Spinal cord (tissue), 10 donors: ENCODE results near the gene PTRH1. TPM values are rescaled to one million over a fixed set of nuclear protein-coding genes. Genes with fewer than 3 reads are reported as not detected.

Source experiments
- DNase-seq, 6 donors: peaks; one replicate each; pipeline versions ENCODE4 v3.0.0 to v3.0.0-alpha.2; 2013 to 2015; ENCODE audit warnings: low spot score in 6 of 6, low read depth in 4 of 6
- H3K27ac ChIP-seq: one replicate; pipeline ENCODE4 v1.5.1; 2013; ENCODE audit warnings: low read depth, low read length, control low read depth
- H3K27me3 ChIP-seq: one replicate; pipeline ENCODE4 v1.6.1; 2013; ENCODE audit warnings: low read length; ENCODE audit not compliant: control insufficient read depth, insufficient read depth
- H3K36me3 ChIP-seq: one replicate; pipeline ENCODE4 v1.6.1; 2013; ENCODE audit warnings: low read length; ENCODE audit not compliant: control insufficient read depth, insufficient read depth
- H3K4me1 ChIP-seq: one replicate; pipeline ENCODE4 v1.6.1; 2013; ENCODE audit warnings: low read length; ENCODE audit not compliant: control insufficient read depth, insufficient read depth
- H3K4me3 ChIP-seq: one replicate; pipeline ENCODE4 v1.5.1; 2013; ENCODE audit warnings: low read depth, low read length, control low read depth
- H3K9me3 ChIP-seq: one replicate; pipeline ENCODE4 v1.6.1; 2013; ENCODE audit warnings: low read length; ENCODE audit not compliant: control insufficient read depth, insufficient read depth
- WGBS: methylation state at CpG from one replicate; pipeline ENCODE4 v1.1.5; 2013; ENCODE audit warnings: missing lambda C conversion rate; ENCODE audit not compliant: insufficient coverage; 5-methylcytosine and 5-hydroxymethylcytosine counted together
- polyA plus RNA-seq, 2 donors: library from polyadenylated mRNA; unstranded; fragments of 120-200 nt; gene quantifications; one replicate each; pipeline ENCODE4 v1.2.1, GENCODE V29; 2013; ENCODE audit not compliant: insufficient read length in 2 of 2
- total RNA-seq, 2 donors: library from RNA; depleted of rRNA in 1 of 2; stranded (reverse); fragments of 120-200 nt in 1 of 2; fragments of >200 nt in 1 of 2; gene quantifications; one replicate each; pipeline versions ENCODE4 v1.2.3 to v1.2.4, GENCODE V29; 2013 to 2014
- donor health status: healthy.

Gene PTRH1
- total and polyA plus RNA-seq, 4 donors, result 11.7 to 19.0 (median 15.9) TPM

- no peaks in the 10 kb centered on the region for H3K9me3 ChIP-seq
- peak overlapping the region; percentile 43 for H3K4me3 ChIP-seq
- peaks cover 21% of the 10 kb centered on the region for H3K4me1 ChIP-seq
- peak overlapping the region; percentile 10 for H3K27ac ChIP-seq
- peaks cover 55% of the 10 kb centered on the region for H3K36me3 ChIP-seq
- DNase-seq, result peak in 2 of 6 donors; percentile 89 to 94
- 11% methylated on average over 33 of the region's 33 CpGs for WGBS
- H3K27me3 ChIP-seq, result no peaks in the 10 kb centered on the region
Observed at GRCh38 chr9:127742435-127743088, 27.1 kb upstream of the PTRH1 start.

- Histone ChIP-seq H3K27ac (peak overlapping the region; percentile 10), H3K4me1 (peaks cover 21% of the 10 kb centered on the region), H3K36me3 (peaks cover 49% of the 10 kb centered on the region), H3K9me3 (no peaks in the 10 kb centered on the region), H3K4me3 (peak overlapping the region; percentile 43), H3K27me3 (no peaks in the 10 kb centered on the region)
- peak in 2 of 6 donors; percentile 85 to 89 for DNase-seq
- WGBS, result 15% methylated on average over 38 of the region's 38 CpGs
Observed at GRCh38 chr9:127741831-127742434, 26.5 kb upstream of the PTRH1 start.

- Histone ChIP-seq H3K36me3 (peaks cover 44% of the 10 kb centered on the region), H3K4me3 (no peak overlapping the region), H3K27ac (no peak overlapping the region), H3K9me3 (no peaks in the 10 kb centered on the region), H3K27me3 (no peaks in the 10 kb centered on the region), H3K4me1 (peaks cover 27% of the 10 kb centered on the region)
- 90% methylated on average over 18 of the region's 19 CpGs for WGBS
- no peak for DNase-seq
Observed at GRCh38 chr9:127739614-127740330, 24.3 kb upstream of the PTRH1 start.

GRCh38 chr9:127738666-127739065 lies 23.2 kb upstream of the PTRH1 start:
- Histone ChIP-seq H3K9me3 (no peaks in the 10 kb centered on the region), H3K36me3 (peaks cover 39% of the 10 kb centered on the region), H3K4me1 (peaks cover 38% of the 10 kb centered on the region), H3K27ac (no peak overlapping the region), H3K4me3 (no peak overlapping the region), H3K27me3 (no peaks in the 10 kb centered on the region)
- DNase-seq, result no peak
- WGBS, result 93% methylated on average over 9 of the region's 13 CpGs

- 30% methylated on average over 11 of the region's 15 CpGs for WGBS
- H3K27ac ChIP-seq, result peak overlapping the region; percentile 67
- peaks cover 24% of the 10 kb centered on the region for H3K4me1 ChIP-seq
- H3K4me3 ChIP-seq, result peak overlapping the region; percentile 74
- peaks cover 52% of the 10 kb centered on the region for H3K36me3 ChIP-seq
- DNase-seq, result peak in 2 of 6 donors; percentile 44 to 82
- H3K27me3 ChIP-seq, result no peaks in the 10 kb centered on the region
- no peaks in the 10 kb centered on the region for H3K9me3 ChIP-seq
Observed at GRCh38 chr9:127735530-127736185, 20.2 kb upstream of the PTRH1 start.

- Histone ChIP-seq H3K4me3 (peak within 1 kb of the TSS; percentile 74), H3K4me1 (peaks cover 24% of the 10 kb centered on the region), H3K36me3 (peaks cover 55% of the 10 kb centered on the region), H3K27ac (peak within 1 kb of the TSS; percentile 92), H3K27me3 (no peaks in the 10 kb centered on the region), H3K9me3 (no peaks in the 10 kb centered on the region)
- peak; percentile 91 to 99 (median 96) for DNase-seq
- WGBS, result under 1% methylated on average over 76 of the region's 76 CpGs
Observed at GRCh38 chr9:127734747-127735529, 19.5 kb upstream of the PTRH1 start, which contains the start of gene TOR2A. Gene TOR2A (minus strand): TSS chr9:127735294. CDS start chr9:127735270, 24 bp downstream.

GRCh38 chr9:127734247-127734746 lies 18.8 kb upstream of the PTRH1 start:
- Histone ChIP-seq H3K27me3 (no peaks in the 10 kb centered on the region), H3K27ac (peak overlapping the region; percentile 92)
- DNase-seq, result no peak

GRCh38 chr9:127733614-127734013 lies 18.2 kb upstream of the PTRH1 start:
- DNase-seq, result no peak
- H3K27me3 ChIP-seq, result no peaks in the 10 kb centered on the region
- no peaks in the 10 kb centered on the region for H3K9me3 ChIP-seq
- H3K4me1 ChIP-seq, result peaks cover 24% of the 10 kb centered on the region
- H3K4me3 ChIP-seq, result no peak overlapping the region
- H3K36me3 ChIP-seq, result peaks cover 47% of the 10 kb centered on the region
- 58% methylated on average over 2 of the region's 2 CpGs for WGBS
- H3K27ac ChIP-seq, result no peak overlapping the region

More at GRCh38 chr9:127734247-127734746, 18.8 kb upstream of the PTRH1 start:
- peaks cover 54% of the 10 kb centered on the region for H3K36me3 ChIP-seq
- no peaks in the 10 kb centered on the region for H3K9me3 ChIP-seq
- WGBS, result 32% methylated on average over 22 of the region's 22 CpGs
- H3K4me3 ChIP-seq, result peak overlapping the region; percentile 74
- peaks cover 24% of the 10 kb centered on the region for H3K4me1 ChIP-seq
